GM10847 (cell line): ENCODE measurements around the gene DHX16.
A peak's percentile ranks its signal among the peaks of the same experiment; 100 is the strongest.

Source experiments
- POLR2A ChIP-seq: IDR thresholded peaks from 2 replicates; pipeline ENCODE4 v1.6.1; 2011; ENCODE audit not compliant: insufficient read length; ENCODE audit errors: extremely low read depth

Gene DHX16

DNA sequence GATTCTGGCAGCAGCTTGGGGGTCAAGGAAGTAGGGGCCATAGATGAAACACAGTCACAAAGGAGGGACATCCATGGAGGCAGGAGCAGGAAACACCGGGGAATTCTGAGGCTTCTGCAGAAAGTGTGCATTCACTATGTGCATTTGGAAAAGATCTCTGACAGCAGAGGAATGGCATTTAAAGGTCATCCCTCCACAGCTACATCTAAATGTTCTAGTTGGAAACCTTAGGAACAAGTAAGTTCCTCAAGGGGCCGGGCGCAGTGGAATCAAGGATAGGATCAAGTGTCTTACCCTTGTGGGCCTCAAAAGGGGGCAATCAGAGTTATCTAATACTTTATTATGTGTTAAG, 17.1 kb downstream of the DHX16 start:
- no peak for TF ChIP-seq POLR2A

DNA sequence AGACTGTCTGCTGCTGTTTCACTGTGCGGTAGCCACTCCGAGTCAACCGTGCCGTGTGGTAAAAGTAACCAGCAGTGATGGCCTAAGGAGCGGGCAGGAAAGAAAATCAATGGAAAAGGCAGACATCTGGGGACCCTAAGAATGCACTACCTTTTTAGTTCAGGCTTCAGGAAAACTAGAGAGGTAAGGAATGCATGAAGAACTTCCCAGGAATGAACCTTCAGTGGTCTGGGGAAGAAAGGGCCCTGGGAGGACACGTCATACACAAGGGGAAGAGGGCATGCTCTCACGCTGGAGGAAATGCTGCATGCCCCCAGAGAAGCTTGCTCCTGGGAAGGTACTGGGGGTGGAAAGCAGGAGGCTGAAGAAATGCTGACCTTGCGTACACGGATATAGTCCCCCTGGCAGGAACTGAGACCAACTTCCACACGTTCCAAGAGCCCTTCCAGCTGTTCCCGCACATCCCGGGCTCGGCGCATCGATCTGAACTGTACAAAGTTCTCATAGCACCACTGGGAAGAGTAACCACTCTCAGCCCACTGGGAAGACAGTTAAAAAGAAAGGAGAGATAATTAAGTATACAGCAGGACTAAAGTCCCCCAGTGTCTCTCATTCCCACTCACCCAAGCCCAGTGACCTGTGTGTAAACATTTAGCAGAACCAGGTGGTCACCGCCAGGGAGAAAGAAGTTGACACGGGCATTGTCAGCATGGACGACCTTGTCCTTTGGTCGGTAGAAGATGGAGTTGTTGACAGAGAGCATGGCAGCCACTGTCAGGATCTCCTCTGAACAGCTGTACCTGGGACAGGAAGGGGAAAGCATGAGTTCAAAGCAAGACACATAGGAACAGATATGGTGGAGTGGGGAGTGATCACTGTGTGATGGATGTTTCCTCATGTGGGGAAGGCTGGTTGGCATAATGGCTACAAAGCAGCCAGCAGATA, 17.7 kb downstream of the DHX16 start:
- TF ChIP-seq POLR2A: no peak

DNA sequence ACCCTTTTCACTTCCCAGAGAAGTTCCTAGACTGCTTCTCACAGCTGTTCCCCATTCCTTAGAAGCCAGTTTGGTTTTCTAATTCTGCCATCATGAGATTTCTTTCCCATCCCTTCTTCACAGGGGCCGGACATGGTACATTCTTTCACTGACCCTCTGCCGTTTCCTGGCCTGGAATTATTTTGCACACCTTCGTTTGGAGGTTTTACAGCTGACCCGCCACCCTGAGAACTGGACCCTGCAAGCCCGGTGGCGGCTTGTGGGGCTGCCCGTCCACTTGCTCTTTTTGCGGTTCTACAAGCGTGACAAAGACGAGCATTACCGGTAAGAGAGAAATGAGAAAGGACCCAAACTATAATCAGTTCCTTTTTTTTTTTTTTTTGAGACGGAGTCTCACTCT, 21.7 kb downstream of the DHX16 start:
- TF ChIP-seq POLR2A: no peak

DNA sequence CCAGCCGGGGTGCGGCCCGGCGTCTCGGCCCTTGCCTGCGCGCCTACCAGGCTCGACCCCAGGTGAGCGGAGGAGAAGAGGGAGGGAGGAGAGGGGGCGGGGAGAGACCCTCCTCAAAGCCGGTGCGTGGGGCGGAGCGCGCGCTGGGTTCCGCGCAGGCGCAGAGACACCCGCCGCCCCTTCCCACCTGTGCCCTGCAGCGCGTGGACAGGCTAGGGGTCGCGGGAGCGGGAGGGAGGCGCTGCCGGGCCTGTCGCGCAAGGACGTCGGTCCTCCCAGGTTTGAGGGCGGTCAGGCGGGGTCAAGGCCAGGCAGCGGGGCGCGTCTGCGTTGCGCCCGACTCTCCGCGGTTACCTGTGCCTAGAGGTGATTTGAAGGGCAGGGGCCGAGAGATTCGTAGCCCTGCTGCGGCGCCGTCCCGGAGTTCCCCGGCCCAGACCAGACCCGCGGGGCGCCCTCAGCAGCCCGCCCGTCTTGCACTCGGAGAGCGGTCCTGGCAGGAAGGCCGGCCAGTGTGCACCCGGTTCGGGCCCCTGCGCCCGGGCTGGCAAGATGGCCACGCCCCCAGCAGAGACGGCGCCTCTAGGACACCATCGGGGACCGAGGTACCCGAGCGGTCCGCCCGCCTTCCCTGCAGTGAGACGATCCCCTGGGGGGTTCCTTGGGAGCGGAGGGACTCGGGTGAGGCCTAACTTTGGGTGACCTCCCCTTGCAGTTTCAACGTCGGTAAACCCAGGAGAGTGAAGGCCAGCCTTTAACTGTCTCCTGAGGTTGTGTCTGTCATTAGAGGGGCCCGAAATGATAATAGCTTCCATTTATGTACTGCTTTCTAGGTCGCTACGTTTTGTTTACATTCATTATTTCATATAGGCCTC, 25.3 kb downstream of the DHX16 start:
- peak; percentile 44 for TF ChIP-seq POLR2A

GRCh38 chr6:30646450-30647241, 26.2 kb downstream of the DHX16 start, which contains the start of gene C6orf136:
Gene C6orf136 (plus strand): TSS chr6:30647133. CDS start chr6:30647232, 99 bp downstream.
- TF ChIP-seq POLR2A: no peak

GRCh38 chr6:30645989-30646388, 26.8 kb downstream of the DHX16 start:
- TF ChIP-seq POLR2A: no peak

DNA sequence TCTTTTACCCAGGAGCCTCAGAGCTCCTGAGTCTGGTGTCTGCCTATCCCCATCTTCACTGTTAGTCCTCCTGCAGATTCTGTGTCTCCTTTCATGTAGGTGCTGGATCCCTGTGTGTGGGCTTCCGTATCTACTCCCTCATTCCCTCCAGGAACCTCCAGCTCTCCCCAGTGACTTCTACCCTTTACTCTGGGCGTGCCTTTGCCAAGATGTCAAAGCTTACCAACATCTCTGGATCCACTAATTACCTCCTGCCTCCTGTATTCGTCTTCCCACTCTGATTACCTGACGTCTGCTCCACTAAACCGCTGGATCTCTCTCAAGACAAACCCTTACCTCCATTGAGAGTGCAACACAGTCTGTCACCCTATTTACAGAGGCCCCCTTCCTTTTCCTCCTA, 28.0 kb downstream of the DHX16 start:
- no peak for TF ChIP-seq POLR2A

- no peak for TF ChIP-seq POLR2A
Observed at GRCh38 chr6:30643656-30644055, 29.1 kb downstream of the DHX16 start.

DNA sequence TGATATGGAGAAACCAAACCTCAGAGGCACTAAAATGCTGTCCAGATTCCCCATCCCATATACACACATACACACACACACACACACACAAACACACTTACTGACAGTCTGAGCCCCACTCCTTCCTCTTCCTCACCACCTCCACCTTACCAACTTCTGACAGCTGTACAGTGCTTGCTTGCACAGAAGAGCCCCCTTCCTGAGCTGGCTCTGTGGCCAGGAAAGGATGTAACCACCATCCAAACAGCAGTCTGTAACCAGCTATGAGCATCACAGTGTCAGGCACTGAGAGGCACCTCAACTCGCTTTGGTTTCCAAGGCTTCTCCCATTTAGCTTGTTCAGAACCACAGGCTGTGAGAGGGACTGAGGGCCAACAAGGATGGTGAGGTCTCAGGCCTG, 31.8 kb downstream of the DHX16 start:
- TF ChIP-seq POLR2A: no peak

DNA sequence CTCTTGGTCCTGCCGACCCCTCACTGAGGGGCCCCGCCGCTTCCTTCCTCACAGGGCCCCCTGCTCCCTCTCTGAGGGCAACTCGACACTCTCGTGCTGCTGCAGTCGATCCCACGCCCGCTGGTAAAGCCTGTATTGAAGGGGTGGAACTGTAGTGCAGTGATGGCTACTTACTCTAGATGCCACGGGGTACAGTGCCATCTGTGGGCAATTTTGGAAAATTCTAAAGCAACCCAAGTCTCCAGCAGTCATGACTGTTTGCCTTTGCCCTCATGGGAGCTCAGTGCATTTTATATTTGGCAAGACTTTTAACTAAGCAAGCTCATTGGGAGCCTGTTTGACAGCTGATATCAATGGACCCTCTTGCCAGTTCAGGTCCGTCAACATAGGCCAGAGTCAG, 32.3 kb downstream of the DHX16 start:
- TF ChIP-seq POLR2A: no peak

- TF ChIP-seq POLR2A: no peak
Observed at GRCh38 chr6:30635834-30636233, 37.0 kb downstream of the DHX16 start.

GRCh38 chr6:30626484-30627366, 46.1 kb downstream of the DHX16 start, which contains the start of gene ATAT1:
Gene ATAT1 (plus strand): TSS chr6:30626874.
- peak; percentile 81 for TF ChIP-seq POLR2A

GRCh38 chr6:30625511-30625910, 47.3 kb downstream of the DHX16 start:
- no peak for TF ChIP-seq POLR2A

GRCh38 chr6:30619561-30619960, 53.2 kb downstream of the DHX16 start:
- no peak for TF ChIP-seq POLR2A
